NCI-H2107 treated with DMSO at 0.1 percent for 48 hours (cell line): ENCODE results near the gene TTC23.
"Not testable (repeated sequence)": the region's sequence is repeated elsewhere in the genome, so short reads cannot be mapped to it uniquely, and the experiment has no call there.

Experiments
- DNase-seq: peaks from one replicate; lab custom pipeline; 2025; ENCODE audit not compliant: unreplicated experiment; lab: John Stamatoyannopoulos, UW

The TTC23 gene

DNA sequence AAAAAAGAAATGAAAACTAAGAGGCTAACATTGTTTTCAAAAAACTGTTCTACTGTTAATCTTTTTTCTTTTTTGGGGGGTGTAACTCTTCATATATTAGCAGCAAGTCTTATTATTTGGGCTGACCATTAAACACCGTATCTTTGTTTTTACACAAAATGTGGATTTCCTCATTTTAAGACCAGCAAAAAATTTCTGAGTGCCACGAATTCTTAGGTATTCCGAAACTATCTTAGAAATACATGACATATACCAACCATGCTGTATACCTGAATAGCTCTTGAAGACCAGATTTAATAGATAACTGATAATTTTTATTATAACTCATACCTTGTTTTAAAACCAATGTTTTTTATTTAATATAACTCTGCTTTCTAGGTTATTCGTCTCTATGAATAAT lies 620 bp upstream of the TTC23 start:
- no peak for DNase-seq

DNA sequence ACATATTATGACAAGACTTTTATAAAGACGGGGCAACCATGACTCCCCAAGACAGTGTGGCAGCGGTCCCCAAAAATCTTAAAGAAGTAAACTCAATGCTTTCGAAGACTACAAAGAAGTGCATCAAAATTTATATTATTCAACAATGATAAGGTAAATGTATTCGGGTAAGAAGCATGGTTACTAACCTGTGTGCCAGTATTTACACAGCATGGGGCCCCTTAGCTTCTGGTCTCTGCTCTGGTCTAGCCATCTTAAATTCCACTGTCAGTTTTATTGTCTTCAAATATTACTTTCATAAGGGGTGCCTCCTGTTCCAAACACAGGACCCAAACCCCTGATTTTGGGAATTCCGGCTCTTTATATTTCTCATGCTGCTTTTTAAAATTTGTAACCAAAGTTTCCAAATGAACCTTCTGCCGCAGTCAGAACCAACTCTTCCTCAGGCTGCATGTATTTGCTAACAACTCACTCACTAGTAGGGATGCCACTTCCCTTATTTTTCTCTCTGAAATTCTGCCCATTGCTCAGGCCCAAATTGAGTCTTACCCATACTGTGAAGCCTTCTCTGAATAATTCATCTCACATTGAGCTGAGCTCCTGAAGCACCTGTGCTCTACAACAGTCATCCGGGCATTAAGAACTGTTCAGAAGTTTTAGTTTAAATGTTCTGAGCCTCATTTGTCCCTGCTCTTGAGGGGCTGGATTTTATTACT lies 1.2 kb downstream of the TTC23 start:
- DNase-seq = no peak

DNA sequence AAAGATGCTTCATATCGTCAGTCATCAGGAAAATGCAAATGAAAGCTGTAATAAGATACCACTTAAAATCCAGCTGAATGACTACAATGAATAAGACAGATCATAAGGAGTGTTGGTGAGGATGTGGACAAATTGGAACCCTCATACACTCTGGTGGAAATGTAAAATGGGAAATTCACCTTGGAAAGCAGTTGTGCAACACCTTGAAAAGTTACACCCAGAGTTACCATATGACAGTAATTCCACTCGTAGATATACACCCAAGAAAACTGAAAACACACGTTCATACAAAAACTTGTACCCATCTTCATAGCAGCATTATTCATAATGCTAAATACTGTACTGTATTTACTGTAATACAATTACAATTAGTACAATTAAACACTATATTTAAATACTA lies 2.3 kb downstream of the TTC23 start:
- DNase-seq = no peak

DNA sequence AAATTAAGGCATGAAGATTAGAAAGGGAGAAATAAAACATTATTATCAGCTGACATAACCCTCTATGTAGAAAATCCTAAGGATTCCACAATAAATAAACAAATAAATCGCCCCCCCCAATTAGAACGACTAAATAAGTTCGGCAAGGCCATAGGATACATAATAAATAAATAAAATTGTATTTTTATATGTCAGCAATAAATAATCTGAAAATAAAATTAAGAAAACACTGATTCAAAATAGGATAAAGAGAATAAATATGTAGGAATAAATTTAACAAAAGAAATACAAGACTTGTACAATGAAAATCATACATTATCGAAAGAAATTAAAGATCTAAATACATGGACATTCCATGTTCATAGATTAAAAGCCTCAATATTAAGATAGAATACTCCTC lies 5.1 kb downstream of the TTC23 start:
- no peak for DNase-seq

DNA sequence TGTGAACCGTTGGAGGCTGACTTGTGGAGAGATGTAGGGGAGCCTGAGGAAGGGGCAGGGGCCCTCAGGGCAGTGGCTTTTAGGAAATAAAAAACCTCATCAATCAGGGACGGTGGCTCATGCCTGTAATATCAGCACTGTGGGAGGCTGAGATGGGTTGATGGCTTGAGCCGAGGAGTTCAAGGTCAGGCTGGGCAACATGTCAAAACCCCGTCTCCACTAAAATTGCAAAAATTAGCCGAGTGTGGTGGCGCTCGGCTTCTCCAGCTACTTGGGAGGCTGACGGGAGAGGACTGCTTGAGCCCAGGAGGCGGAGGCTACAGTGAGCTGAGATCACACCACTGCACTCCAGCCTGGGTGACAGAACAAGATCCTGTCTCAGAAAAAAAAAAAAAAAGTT lies 7.6 kb downstream of the TTC23 start:
- no peak for DNase-seq

DNA sequence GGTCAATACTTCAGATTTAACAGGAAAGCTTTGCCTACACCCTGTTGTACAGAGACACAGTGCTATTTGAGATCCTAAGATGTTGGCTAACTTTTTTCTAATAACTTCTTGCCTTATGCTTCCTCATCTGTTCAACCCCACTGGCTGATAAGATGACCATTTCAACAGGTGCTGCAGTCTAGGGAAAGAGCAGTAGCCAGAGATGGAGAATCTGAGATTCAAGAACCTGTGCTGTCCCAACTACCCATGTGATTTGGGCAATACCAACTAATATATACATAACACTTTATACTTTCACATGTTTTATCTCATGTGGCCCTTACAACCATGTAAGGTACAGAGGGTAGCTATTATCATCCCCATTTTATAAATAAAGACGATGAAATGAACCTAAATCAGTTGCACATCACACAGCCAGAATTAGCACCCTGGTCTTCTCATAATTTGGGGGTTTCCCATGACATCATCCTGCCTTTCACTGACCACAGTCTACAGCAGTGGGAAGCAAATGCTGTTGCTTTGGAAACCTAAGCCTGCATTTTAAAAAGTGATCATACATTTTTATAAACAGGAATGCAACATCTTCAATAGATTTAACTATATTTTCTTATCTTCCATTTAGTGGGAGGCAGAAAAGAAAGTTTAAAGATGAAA lies 9.7 kb downstream of the TTC23 start:
- DNase-seq = no peak

DNA sequence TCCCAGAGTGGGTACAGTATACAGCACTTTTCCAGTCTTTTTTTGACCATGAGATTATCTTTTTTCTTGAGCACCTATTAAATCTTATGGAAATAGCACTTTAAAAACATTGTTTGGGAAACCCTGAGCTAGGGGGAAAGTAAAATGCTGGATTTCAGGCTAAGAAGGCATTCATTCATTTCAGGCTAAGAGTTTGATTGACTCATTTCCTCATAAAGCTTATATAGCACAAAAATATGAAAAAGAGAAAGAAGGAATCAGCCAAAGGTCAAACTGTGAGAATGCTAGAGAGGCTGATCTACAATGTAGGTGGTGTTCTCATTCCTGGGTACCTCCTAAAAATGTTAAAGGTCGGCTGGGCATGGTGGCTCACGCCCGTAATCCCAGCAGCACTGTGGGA lies 10.5 kb downstream of the TTC23 start:
- DNase-seq = no peak

DNA sequence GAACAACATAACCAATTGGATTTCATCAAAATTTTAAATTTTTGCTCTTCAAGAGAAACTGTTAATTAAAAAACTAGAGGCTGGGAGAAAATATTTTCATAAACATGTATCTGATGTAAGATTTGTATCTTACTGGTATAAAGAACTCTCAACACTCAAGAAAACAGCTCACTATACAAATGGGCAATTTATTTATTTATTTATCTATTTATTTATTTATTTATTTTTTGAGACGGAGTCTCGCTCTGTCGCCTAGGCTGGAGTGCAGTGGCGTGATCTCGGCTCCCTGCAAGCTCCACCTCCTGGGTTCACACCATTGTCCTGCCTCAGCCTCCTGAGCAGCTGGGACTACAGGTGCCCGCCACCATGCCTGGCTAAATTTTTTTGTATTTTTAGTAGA lies 15.2 kb downstream of the TTC23 start:
- not testable (repeated sequence) for DNase-seq

DNA sequence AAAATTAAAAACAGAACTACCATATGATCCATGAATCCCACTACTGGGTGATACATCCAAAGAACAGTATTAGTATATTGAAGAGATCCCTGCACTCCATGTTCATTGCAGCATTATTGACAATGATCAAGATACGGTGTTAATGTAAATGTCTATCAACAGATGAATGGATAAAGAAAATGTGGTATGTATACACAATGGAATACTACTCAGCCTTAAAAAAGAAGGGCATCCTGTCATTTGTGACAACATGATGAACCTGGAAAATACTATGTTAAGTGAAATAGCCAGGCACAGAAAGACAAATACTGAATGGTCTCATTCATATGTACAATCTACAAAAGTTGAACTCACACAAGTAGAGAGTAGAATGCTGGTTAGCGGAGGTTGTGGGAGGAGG lies 16.6 kb downstream of the TTC23 start:
- no peak for DNase-seq

DNA sequence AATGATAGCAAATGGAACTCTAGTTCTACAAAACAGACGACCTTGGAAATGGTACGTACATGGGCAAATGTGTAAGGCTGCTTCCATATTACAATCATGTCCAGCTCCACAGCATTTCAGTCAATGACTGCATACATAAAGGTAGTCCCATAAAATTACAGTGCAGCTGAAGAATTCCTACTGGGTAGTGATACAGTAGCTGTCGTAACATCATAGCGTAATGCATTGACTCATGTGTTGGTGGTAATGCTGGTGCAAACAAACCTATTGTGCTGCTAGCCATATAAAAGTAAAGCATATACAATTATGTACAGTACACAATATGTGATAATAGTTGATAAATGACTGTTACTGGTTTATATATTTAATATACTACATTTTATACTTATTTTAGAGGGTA lies 18.5 kb downstream of the TTC23 start:
- no peak for DNase-seq

DNA sequence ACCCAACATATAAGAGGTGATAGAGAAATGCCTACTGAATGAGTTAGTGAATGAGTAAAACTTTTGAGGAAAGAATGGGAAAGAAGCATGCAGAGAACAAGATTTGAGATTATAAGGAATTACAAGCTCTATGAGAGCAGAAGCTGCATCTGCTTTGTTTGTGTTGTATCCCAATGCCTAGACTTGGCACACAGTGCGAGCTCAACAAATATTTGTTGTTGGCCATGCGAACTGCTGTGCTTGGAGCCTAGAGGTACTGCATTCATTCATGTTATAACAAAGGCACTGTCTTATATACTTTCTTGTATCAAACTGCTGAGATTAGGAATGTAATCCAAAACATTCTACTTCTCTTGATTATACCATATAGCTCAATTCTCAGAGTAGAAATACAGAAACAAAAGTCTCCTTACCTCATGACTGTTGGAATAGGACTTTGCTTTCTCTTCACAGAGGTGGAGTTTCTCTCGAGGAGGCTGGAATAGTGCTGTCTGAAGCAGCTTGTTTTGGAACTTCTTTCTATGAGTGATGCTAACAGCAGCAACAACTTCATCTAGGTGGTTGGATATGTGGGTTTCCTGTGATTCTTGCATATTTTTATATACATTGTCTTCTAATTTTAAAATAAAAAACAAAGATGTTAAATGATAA lies 21.1 kb downstream of the TTC23 start:
- no peak for DNase-seq

DNA sequence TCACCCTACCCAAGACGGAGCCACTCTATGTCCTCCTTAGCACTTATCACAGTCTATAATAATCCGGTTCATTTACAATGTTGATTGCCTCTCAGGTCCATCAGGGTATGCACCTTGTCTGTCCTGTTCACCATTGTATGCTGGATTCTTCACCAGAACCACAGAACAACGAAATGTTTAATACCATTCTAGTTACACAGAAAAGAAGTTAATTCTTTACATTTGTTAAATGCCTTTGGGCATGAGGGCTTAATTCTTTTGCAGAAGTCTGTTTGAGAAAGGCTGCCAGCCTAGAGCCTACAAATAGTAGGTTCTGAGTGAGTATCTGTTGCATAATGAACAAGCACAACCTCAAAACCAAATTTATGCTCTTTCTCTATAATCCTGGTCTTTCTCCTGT lies 22.6 kb downstream of the TTC23 start:
- DNase-seq = no peak

DNA sequence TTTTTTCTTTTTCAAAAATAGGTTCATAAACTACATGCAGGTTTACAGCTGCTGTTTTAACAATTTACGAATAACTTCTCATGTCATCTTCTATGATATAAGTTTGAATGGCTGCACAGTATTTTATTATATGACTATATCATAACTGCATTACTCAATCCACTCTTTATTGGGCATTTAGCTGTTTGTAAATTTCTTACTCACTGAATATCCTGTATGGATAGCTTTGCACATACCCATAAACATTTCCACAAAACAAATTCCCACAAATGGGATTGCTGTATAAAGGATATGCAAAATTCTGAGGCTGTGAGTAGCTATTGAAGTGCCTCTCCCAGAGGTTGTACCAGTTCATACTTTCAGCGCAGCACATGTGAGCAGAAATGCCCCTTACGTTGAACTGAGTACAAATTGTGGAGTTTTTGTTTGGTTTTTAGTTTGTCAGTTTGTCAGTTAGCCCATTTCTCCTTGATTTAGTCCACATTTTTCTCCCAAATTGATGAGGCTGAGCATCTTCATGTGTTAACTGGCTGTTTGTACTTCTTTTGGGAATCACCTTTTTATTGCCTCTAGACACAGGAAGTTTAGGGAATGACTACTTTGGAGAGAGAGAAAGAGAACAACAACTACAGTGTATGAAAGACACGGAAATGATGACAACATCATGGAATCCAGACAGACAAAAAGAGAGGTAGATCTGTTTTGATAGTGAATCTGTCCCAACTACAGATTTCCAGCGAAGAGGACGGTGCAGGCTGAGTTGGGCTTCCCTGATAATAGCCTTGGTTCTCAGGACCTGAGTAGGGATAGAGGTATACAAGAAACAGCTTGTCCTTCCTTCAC lies 24.8 kb downstream of the TTC23 start:
- DNase-seq = no peak

DNA sequence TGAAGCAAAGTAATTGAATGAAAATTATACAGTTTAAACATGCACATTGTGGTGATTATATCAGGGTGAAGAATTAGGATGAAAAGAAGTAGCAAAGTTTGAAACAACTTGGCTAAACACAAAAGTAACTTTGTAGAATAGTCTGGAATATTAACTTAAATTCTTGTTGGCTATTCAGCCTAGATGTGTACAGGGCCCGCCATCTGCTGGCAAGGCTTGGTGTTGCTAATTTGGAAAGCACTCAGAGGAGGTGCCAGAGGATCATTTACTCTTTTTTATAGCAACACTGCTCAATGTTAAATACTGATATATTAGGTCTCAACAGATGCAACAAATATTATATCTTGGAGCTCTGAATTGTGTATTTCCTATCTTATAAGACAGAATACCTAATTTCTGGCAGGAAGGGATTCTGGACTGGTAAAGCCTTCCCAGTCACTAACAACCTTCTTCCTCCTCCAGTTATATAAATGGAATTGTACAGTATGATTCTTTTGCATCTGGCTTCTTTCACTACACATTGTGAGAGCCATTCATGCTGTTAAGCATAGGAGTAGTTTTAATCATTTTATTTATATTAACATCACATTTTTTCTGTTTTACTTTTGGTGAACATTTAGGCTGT lies 36.1 kb downstream of the TTC23 start:
- DNase-seq = peak; percentile 1

DNA sequence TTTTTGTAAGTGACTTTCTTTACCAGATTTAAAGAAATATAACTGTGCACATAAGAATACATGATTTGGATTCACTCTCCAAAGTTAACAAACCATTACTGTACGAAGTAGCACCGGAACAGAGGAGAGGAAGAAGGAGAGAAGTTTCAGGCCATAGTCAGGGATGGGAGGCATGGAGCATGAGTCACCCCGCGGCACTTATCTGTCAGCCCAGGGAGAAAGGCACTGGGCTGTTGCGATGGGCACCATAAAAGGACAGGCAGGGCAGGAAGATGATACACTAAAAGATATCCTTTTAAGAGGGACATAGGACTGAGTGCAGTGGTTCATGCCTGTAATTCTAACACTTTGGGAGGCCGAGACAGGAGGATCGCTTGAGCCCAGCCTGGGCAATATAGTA lies 37.0 kb downstream of the TTC23 start:
- no peak for DNase-seq

DNA sequence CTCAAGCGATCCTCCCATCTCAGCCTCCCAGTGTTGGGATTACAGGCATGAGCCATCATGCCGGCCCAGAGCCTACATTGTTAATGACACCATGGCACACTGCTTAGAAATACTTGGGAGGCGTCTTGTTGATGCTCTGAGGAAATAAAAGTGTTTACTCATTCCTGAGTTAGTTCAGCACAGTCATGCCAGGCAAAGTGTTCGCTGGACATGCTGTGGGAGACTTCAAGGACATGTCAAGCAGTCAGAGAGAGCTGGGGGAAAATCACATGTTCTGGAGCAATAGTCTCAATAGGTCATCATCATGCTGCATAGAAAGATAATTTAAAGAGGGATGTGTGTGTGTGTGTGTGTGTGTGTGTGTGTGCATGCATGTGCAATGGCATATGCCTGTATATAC lies 37.5 kb downstream of the TTC23 start:
- DNase-seq = no peak

DNA sequence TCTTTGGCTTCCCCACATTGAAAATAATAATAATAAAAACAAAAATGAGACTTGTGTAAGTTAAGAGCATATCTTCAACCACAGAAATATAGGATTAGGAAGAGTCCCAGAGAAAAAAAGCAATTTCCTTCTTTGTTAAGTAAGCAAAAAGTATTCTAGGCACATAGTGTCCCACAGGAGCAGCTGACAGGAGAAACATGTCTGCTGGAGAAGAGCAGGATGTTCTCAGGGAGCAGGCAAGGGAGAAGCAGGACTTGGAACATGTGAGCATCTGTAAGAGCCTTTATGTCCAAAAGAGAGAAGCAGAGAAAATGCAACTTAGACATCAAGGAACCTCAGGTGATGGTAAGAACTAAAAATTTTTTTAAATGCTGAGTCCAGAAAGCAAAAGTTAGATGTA lies 39.0 kb downstream of the TTC23 start:
- no peak for DNase-seq

DNA sequence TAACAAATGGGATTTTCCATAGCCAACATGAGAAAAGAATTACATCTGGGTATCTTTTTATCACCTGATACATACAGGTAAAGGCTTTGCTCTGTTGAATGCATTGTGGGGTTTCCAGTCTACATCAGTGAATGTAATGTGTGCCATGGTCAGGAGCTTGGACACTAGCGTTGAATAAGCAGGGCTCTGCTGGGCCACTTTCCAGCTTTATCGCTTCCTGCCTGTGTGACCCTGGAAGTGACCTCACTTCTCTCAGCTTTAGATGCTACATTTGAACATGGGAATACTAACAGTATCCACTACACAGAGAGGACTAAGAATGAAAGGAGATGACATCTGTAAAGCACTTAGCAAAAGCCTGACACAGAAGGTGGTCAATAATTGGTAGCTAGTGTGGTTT lies 40.1 kb downstream of the TTC23 start:
- DNase-seq = no peak

DNA sequence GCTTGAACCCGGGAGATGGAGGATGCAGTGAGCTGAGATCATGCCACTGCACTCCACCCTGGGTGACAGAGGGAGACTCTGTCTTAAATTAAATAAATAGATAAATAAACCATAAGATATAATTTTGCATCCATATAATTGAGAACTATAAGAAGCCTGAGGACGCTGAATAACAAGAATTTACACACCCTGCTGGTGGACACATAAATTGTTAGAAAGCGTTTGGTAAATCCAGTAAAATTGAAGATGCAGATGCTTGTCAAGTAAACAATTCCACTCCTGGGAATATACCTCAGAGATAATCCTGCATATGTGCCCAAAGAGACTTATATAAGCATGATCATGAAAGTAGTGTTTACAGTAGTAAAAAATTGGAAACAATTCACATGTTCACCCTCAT lies 41.7 kb downstream of the TTC23 start:
- DNase-seq = no peak

DNA sequence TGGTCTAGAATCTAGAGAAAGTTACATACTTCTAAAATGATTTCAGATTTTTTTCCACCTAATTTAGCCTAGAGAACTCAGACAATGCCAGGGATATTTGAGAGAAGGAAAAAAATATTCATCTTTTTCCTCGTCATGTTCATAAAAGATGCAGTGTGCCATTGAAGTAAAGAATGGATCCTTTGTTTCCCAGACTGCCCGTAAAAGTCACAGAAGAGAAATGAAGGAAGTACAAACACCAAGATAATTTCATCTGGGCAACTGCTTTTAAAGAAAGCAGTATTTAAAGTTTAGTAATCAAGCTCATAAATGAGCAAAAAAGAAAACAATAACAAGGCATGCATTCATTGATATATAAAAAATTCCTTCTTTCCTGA lies 47.2 kb downstream of the TTC23 start:
- no peak for DNase-seq
